IPS DF 4.7 (cell line): ENCODE measurements around the gene ARHGAP33.
A peak's percentile ranks its signal among the peaks of the same experiment; 100 is the strongest.
"Not testable (repeated sequence)": the region's sequence is repeated elsewhere in the genome, so short reads cannot be mapped to it uniquely, and the experiment has no call there.

ENCODE experiments used
- DNase-seq: peaks from one replicate; pipeline ENCODE4 v3.0.0-alpha.2; 2013; ENCODE audit warnings: low spot score; ENCODE audit errors: extremely low read depth

ARHGAP33 gene

DNA sequence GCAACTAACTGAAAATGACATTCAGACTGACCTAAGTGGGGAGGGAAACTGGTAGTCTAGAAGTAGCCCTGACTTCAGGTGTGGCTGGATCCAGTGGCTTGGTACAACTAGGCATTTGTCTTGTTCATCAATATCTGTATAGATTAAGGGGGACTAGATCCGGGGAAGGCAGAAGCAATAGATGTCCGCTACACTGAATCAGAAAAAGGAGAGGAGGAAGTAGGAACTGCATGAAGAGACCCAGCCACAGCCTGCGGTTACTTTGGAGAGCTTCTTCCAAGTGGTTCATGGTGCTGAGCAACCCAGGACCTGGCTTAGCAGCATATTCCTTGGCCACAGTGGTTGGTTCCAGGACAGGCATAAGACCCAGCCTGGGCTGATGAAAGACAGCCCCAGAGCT is 47.2 kb downstream of the ARHGAP33 start:
- DNase-seq, result no peak

DNA sequence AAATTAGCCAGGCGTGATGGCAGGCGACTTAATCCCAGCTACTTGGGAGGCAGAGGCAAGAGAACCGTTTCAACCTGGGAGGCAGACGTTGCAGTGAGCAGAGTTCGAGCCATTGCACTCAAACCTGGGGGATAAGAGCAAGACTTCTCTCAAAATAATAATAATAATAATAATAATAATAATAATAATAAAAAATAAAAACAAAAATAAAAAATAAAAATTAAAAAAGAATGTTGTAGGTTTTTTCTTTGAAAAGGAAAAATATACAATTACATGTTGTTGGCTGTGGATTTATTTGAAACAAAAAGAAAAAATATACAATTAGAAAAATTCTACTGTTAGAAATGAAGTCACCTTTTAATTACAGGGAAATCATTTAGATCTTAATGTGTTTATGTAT is 48.8 kb downstream of the ARHGAP33 start:
- DNase-seq, result no peak

DNA sequence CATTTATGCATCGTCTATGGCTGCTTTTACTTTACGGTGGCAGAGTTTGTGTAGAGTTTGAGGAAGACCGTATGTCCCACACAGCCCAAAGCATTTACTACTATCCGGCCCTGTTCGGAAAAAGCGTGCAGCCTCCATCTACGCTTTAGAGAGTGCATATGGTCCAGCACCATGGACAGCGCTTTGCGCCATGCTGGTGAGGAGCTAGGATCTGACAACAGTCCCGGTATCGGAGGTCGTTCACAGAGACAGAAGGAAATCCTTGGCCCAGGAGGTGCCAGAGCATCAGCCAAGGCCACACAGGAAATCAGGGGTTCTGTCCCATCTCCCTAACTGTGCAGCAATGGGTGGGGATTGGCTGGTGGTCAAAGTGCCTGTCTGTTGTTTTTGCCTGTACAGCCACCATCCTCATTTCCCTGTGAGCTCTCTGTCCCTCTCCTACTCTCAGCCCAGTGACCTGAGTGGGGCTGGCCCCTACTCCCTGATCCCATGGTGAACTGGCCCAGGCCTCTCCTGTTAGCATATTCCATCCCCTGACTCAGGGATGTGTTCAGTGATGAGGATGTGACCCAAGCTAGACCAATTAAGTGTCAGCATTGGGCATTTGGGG is 53.4 kb downstream of the ARHGAP33 start:
- DNase-seq, result peak; percentile 46

DNA sequence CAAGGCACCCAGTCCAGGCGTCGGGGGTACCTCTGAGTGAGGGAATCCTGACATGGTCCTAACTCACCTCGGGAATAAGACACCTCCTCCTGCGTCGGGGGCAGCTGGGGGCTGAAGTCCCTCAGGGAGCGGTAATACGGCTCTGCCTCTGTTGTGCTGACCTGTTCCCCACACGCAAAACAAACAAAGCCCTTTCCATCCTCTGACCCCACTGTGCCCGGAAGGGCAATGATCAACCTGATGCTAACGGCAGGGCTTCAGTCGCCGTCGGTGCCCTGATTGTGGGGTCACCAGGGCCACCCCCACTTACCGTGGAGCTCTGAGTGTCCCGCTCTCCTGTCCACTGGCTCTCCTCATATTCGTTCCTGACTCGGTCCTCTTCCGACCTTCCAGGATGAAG is 55.6 kb downstream of the ARHGAP33 start:
- no peak for DNase-seq

DNA sequence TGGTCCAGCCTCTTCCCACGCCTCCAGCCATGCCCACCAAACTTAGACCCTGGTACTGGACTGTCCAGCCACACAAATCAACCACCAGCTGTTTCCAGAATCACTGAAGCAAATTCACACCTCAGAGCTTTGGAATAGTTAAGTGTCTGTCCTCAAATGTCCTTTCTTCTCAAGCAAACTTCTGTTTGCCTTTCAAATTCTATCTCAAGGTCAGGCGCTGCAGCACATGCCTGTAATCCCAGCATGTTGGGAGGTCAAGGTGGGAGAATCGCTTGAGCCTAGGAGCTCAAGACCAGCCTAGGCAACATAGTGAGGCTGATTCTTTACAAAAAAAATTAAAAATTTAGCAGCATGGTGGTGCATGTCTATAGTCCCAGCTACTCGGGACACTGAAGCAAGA is 56.7 kb downstream of the ARHGAP33 start:
- no peak for DNase-seq

DNA sequence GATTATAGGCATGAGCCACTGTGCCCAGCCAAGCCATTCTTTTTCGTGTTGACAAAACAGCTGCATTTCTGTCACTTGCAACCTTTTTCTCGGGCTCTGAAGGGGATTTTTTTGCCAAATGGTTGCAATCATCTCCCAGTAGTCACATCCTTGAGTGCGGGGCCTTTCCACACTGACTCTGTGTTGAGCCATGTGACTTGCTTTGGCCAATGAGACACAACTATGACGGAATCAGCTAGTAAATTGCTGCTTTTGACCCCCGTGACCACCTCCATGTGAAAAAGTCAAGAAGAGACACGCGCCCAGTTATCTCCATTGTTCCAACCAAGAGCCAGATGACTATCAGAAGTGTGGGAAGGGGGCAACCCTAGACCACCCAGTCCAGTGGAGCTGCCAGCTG is 58.6 kb downstream of the ARHGAP33 start:
- DNase-seq, result no peak

DNA sequence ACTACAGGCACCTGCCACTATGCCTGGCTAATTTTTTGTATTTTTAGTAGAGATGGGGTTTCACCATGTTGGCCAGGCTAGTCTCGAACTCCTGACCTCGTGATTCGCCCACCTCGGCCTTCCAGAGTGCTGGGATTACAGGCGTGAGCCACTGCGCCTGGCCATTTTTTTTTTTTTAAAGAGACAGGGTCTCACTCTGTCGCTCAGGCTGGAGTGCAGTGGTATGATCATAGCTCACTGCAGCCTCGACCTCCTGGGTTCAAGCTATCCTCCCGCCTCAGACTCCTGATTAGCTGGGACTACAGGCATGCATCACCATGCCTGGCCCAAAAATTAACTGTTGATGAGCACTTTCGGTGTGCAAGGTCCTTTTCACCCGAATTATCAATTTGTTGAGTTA is 60.7 kb downstream of the ARHGAP33 start:
- not testable (repeated sequence) for DNase-seq
